COLO668 (cell line): ENCODE results near the gene MAPK10.
"Not testable (repeated sequence)": the region's sequence is repeated elsewhere in the genome, so short reads cannot be mapped to it uniquely, and the experiment has no call there.

Experiments
- DNase-seq: peaks from one replicate; lab custom pipeline; 2025; ENCODE audit not compliant: unreplicated experiment; lab: John Stamatoyannopoulos, UW

Gene MAPK10

GRCh38 chr4:86108834-86109233, 251.0 kb downstream of the MAPK10 start:
- DNase-seq: no peak

GRCh38 chr4:86108137-86108536, 251.7 kb downstream of the MAPK10 start:
- DNase-seq: no peak

GRCh38 chr4:86107112-86107511, 252.7 kb downstream of the MAPK10 start:
- no peak for DNase-seq

GRCh38 chr4:86106475-86106874, 253.4 kb downstream of the MAPK10 start:
- no peak for DNase-seq

- no peak for DNase-seq
Measured at GRCh38 chr4:86101841-86102240, 258.0 kb downstream of the MAPK10 start.

GRCh38 chr4:86101410-86101809, 258.4 kb downstream of the MAPK10 start:
- DNase-seq: no peak

- DNase-seq: no peak
Measured at GRCh38 chr4:86100539-86101215, 259.2 kb downstream of the MAPK10 start.

GRCh38 chr4:86099348-86099747, 260.5 kb downstream of the MAPK10 start:
- DNase-seq: no peak

GRCh38 chr4:86098691-86099090, 261.2 kb downstream of the MAPK10 start:
- DNase-seq: no peak

- DNase-seq: no peak
Measured at GRCh38 chr4:86096373-86096772, 263.5 kb downstream of the MAPK10 start.

- no peak for DNase-seq
Measured at GRCh38 chr4:86092684-86093083, 267.2 kb downstream of the MAPK10 start.

GRCh38 chr4:86091201-86091600, 268.7 kb downstream of the MAPK10 start:
- no peak for DNase-seq

GRCh38 chr4:86089781-86090323, 270.0 kb downstream of the MAPK10 start:
- DNase-seq: no peak

- DNase-seq: no peak
Measured at GRCh38 chr4:86089053-86089452, 270.8 kb downstream of the MAPK10 start.

GRCh38 chr4:86075796-86076195, 284.1 kb downstream of the MAPK10 start:
- not testable (repeated sequence) for DNase-seq

- DNase-seq: no peak
Measured at GRCh38 chr4:86060341-86060740, 299.5 kb downstream of the MAPK10 start.

GRCh38 chr4:86058621-86059020, 301.2 kb downstream of the MAPK10 start:
- no peak for DNase-seq

- no peak for DNase-seq
Measured at GRCh38 chr4:86055898-86056297, 304.0 kb downstream of the MAPK10 start.

- no peak for DNase-seq
Measured at GRCh38 chr4:86054286-86055032, 305.4 kb downstream of the MAPK10 start.

GRCh38 chr4:86050496-86050895, 309.4 kb downstream of the MAPK10 start:
- DNase-seq: no peak

- DNase-seq: no peak
Measured at GRCh38 chr4:86048426-86048825, 311.4 kb downstream of the MAPK10 start.

GRCh38 chr4:86044593-86044985, 315.3 kb downstream of the MAPK10 start:
- no peak for DNase-seq
